Kidney (tissue), 14 donors: ENCODE results near the gene SH3GL2. TPM values are rescaled to one million over a fixed set of nuclear protein-coding genes. Genes with fewer than 3 reads are reported as not detected.
A peak's percentile ranks its signal among the peaks of the same experiment; 100 is the strongest.

Experiments used
- DNase-seq, 5 donors: peaks; one replicate each; pipeline ENCODE4 v3.0.0-alpha.2; 2013 to 2020
- FAIRE-seq: peaks from 2 replicates; lab custom pipeline; 2012; peaks lifted over from hg19 to GRCh38; lab: Jason Lieb, UNC
- H3K27ac ChIP-seq, 2 donors: one replicate each; pipeline ENCODE4 v1.7.0; 2013; ENCODE audit warnings: low read depth in 2 of 2, low read length in 2 of 2, inconsistent platforms in 1 of 2
- H3K27me3 ChIP-seq: one replicate; pipeline ENCODE4 v1.7.1; 2013; ENCODE audit warnings: low read length, inconsistent platforms; ENCODE audit not compliant: control insufficient read depth, insufficient read depth
- H3K36me3 ChIP-seq, 3 donors: one replicate each; pipeline versions ENCODE4 v1.7.0 to v1.7.1; 2013; ENCODE audit warnings: low read length in 3 of 3, control low read depth in 1 of 3, inconsistent platforms in 1 of 3; ENCODE audit not compliant: insufficient read depth in 3 of 3, control insufficient read depth in 2 of 3
- H3K4me1 ChIP-seq, 3 donors: one replicate each; pipeline versions ENCODE4 v1.7.0 to v1.7.1; 2013; ENCODE audit warnings: low read length in 3 of 3, inconsistent platforms in 1 of 3, low read depth in 1 of 3; ENCODE audit not compliant: control insufficient read depth in 2 of 3, insufficient read depth in 2 of 3
- H3K4me3 ChIP-seq, 3 donors: one replicate each; pipeline versions ENCODE4 v1.7.0 to v1.8.1; 2013; ENCODE audit warnings: low read length in 3 of 3, control low read depth in 1 of 3, inconsistent platforms in 1 of 3
- H3K9ac ChIP-seq, 3 donors: one replicate each; pipeline versions ENCODE4 v1.7.0 to v1.7.1; 2013; ENCODE audit warnings: low read length in 3 of 3, control low read depth in 1 of 3, inconsistent platforms in 1 of 3
- H3K9me3 ChIP-seq, 3 donors: one replicate each; pipeline versions ENCODE4 v1.7.0 to v1.7.1; 2013; ENCODE audit warnings: low read length in 3 of 3, control low read depth in 1 of 3, inconsistent platforms in 1 of 3; ENCODE audit not compliant: control insufficient read depth in 2 of 3, insufficient read depth in 1 of 3
- intact Hi-C: fragments of 100-400 bp; cut with DNase I; formaldehyde crosslinking; loops from one replicate; pipeline ENCODE4 v1.11.1; 2022
- polyA plus RNA-seq: library from polyadenylated mRNA; stranded (reverse); fragments of 350-450 nt; fragmentation: Illumina TruSeq; extraction: RNeasy Lipid Tissue Mini Kit (QIAGEN cat#74804); gene quantifications from one replicate; pipeline ENCODE4 v1.2.3, GENCODE V29; 2014; ENCODE audit warnings: low read depth, low replicate concordance; ENCODE audit not compliant: insufficient read depth
- total RNA-seq: library from RNA; stranded (reverse); fragmentation: NEBNext Ultra II Directional; extraction: Animal tissue kit (Norgen Biotek cat#: 25700); gene quantifications from one replicate; pipeline ENCODE4 v1.2.1, GENCODE V29; 2021
- TF ChIP-seq, protein P1 (sequence below): IDR thresholded peaks from 3 replicates; pipeline ENCODE4 v1.5.1; 2012; ENCODE audit warnings: mild to moderate bottlenecking, moderate library complexity, borderline replicate concordance; ENCODE audit not compliant: insufficient read depth; ENCODE audit errors: extremely low read depth
- donor health status: control.
- donor health status: control.
- donor health status: control.
- donor health status: control.
- donor health status: control.
- donor health status: DM: yes; HTN: yes; CAD: no.
- donor health status: Normal renal cell carcinoma (clear cell type).

SH3GL2 gene
- total and polyA plus RNA-seq, 2 donors from 2014 or later, result 3.1 to 20.0 TPM

DNA sequence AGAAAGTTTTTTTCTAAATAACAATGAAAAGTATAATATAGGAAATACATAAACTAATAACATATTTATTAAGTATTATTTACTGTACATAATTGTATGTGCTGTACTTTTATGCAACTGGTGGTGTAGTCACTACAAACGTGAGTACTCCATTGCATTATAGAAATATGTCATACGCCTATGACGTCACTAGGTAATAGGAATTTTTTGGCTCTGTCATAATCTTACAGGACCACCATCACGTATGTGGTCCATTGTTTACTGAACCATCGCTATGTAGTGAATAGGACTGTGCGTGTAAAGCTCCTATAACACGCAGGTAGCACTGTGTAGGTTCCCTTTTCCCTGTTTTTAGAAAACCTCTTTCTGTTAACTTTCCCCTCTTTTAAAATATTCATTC lies 255.0 kb downstream of the SH3GL2 start:
- Histone ChIP-seq H3K27ac (no peak overlapping the region), H3K4me1 (no peaks in the 10 kb centered on the region), H3K4me3 (no peak overlapping the region), H3K9me3 (no peaks in the 10 kb centered on the region), H3K9ac (no peak overlapping the region), H3K27me3 (no peaks in the 10 kb centered on the region), H3K36me3 (no peaks in the 10 kb centered on the region)
- TF ChIP-seq, protein P1, sequence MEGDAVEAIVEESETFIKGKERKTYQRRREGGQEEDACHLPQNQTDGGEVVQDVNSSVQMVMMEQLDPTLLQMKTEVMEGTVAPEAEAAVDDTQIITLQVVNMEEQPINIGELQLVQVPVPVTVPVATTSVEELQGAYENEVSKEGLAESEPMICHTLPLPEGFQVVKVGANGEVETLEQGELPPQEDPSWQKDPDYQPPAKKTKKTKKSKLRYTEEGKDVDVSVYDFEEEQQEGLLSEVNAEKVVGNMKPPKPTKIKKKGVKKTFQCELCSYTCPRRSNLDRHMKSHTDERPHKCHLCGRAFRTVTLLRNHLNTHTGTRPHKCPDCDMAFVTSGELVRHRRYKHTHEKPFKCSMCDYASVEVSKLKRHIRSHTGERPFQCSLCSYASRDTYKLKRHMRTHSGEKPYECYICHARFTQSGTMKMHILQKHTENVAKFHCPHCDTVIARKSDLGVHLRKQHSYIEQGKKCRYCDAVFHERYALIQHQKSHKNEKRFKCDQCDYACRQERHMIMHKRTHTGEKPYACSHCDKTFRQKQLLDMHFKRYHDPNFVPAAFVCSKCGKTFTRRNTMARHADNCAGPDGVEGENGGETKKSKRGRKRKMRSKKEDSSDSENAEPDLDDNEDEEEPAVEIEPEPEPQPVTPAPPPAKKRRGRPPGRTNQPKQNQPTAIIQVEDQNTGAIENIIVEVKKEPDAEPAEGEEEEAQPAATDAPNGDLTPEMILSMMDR, result no peak
- DNase-seq, result no peak
- no peak for FAIRE-seq
- intact Hi-C loops, result no loop called here

DNA sequence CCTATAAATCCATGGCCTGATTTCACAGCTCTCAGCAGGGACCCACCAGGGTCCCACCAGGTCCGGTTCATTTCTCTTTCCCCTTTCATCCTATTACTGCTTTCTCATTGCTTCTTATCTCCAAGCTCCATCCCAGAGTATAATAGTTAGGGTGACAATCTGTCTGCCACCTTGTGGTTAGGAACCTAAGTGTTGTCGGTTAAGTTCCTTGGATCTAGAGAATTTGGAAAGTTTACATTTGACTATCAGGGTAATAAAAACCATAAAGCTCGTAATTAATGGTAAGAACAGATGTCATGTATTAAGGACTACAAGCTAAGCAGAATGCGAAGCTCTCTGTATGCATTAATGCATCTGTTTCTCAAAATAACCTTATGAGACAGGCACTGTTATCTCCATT lies 259.1 kb downstream of the SH3GL2 start:
- DNase-seq (peak in 1 of 5 donors; percentile 54), FAIRE-seq (no peak)
- TF ChIP-seq, protein P1, result no peak
- Histone ChIP-seq H3K27ac (no peak overlapping the region), H3K9ac (no peak overlapping the region), H3K4me1 (no peaks in the 10 kb centered on the region), H3K9me3 (no peaks in the 10 kb centered on the region), H3K36me3 (no peaks in the 10 kb centered on the region), H3K4me3 (no peak overlapping the region), H3K27me3 (no peaks in the 10 kb centered on the region)
- intact Hi-C loops, result no loop called here

DNA sequence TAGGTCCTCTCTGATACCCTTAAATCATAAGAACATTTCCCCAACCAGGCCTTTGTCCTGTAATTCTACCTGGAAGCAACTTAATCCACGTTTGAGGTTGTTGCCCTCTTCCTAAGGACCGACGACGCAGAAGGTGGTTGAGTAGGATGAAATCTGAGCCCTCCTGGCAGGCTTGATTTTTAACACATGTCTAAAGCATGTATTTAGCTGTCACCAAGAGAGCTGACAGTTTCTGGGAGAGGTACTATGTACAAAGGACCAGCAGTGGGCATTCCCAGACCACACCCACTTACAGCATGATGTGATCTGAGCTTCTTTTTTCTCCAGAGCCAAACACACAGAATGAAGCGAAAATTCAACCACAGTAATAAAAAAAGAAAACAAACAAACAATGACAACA lies 260.9 kb downstream of the SH3GL2 start:
- Histone ChIP-seq H3K9me3 (peaks cover 0 to 6% (median 0%) of the 10 kb centered on the region in 3 donors), H3K9ac (no peak overlapping the region), H3K36me3 (no peaks in the 10 kb centered on the region), H3K4me1 (no peaks in the 10 kb centered on the region), H3K27ac (no peak overlapping the region), H3K4me3 (no peak overlapping the region), H3K27me3 (no peaks in the 10 kb centered on the region)
- intact Hi-C loops, result no loop called here
- DNase-seq (peak in 2 of 5 donors; percentile 20 to 30), FAIRE-seq (no peak)
- TF ChIP-seq, protein P1, result no peak

DNA sequence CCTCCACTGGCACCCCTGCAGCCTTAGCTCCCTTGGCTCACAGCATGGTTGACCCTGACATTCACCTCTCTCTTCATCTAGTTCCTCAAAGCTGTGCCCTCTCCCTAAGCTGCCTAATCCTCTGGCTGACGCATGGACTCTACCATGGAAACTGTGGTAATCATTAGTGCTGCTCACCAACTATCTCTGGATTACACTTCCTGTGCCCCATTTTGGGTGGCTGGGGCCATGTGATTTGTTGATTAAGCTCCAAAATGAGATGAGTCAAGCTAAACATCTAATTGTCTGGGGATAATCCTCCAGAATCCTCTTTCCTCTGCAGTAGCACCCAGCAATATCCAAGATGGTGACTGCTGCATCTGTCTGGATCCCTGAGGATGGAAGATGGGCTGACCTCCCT lies 264.4 kb downstream of the SH3GL2 start:
- intact Hi-C loops, result no loop called here
- no peaks in the 10 kb centered on the region for H3K4me1 ChIP-seq
- H3K9me3 ChIP-seq, result peaks cover 0 to 11% (median 0%) of the 10 kb centered on the region in 3 donors
- no peak overlapping the region for H3K27ac ChIP-seq
- no peak for FAIRE-seq
- TF ChIP-seq, protein P1, result no peak
- H3K4me3 ChIP-seq, result no peak overlapping the region
- no peak overlapping the region for H3K9ac ChIP-seq
- H3K27me3 ChIP-seq, result no peaks in the 10 kb centered on the region
- no peak for DNase-seq
- H3K36me3 ChIP-seq, result no peaks in the 10 kb centered on the region
